Effector CD4-positive, alpha-beta T cell (primary cell): Measurements from ENCODE around the gene EFNA5.
"Not testable (repeated sequence)": the region's sequence is repeated elsewhere in the genome, so short reads cannot be mapped to it uniquely, and the experiment has no call there.

Experiments used
- DNase-seq: peaks from one replicate; pipeline ENCODE4 v3.0.0-alpha.2; 2020

EFNA5 gene

GRCh38 chr5:107451028-107451427 lies 219.7 kb downstream of the EFNA5 start:
- no peak for DNase-seq

- no peak for DNase-seq
Measured at GRCh38 chr5:107450531-107450930, 220.2 kb downstream of the EFNA5 start.

- DNase-seq, result no peak
Measured at GRCh38 chr5:107449369-107449768, 221.4 kb downstream of the EFNA5 start.

GRCh38 chr5:107447587-107447986 lies 223.2 kb downstream of the EFNA5 start:
- no peak for DNase-seq

GRCh38 chr5:107446972-107447371 lies 223.8 kb downstream of the EFNA5 start:
- no peak for DNase-seq

- DNase-seq, result no peak
Measured at GRCh38 chr5:107444300-107444699, 226.4 kb downstream of the EFNA5 start.

GRCh38 chr5:107443897-107444296 lies 226.8 kb downstream of the EFNA5 start:
- no peak for DNase-seq

DNA sequence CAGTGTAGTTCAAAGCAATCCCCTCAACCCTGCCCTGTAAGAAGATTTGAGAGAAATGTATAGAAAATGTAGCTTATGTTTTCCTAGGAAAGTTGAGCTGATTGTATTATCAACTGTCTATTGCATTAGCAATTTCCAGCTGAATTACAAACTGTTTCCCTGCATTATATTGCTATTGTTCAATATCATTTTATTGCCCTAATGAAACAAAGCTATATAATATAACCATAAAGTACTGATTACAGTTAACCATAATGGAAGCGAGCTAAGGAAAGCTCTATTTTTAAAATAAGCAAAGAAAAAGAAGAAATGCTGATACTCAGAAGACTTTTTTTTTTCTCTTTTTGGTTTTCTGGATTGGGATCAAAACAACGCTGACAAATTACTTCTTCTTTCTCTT lies 228.3 kb downstream of the EFNA5 start:
- no peak for DNase-seq

- DNase-seq, result no peak
Measured at GRCh38 chr5:107439832-107440231, 230.9 kb downstream of the EFNA5 start.

- no peak for DNase-seq
Measured at GRCh38 chr5:107437986-107438510, 232.7 kb downstream of the EFNA5 start.

- DNase-seq, result no peak
Measured at GRCh38 chr5:107437154-107437553, 233.6 kb downstream of the EFNA5 start.

DNA sequence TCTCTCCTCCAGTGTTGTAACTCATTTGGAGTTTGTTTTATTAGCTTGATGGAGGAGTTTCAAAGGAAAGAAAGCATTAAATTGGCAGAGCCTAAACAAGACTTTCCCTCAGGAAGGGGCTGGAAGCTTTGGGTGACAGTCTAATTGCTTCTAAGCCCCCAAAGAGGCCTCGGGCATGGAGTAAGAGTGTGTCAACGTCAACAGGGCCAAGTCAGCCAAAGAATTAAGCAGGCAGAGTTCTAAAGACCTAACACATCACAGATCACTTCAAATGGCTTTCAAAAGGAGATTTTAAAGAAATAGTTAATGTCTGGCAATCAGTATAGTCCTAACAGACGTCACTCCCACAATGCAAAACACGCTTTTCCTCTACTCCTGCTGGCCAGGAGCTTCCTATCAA lies 234.5 kb downstream of the EFNA5 start:
- no peak for DNase-seq

DNA sequence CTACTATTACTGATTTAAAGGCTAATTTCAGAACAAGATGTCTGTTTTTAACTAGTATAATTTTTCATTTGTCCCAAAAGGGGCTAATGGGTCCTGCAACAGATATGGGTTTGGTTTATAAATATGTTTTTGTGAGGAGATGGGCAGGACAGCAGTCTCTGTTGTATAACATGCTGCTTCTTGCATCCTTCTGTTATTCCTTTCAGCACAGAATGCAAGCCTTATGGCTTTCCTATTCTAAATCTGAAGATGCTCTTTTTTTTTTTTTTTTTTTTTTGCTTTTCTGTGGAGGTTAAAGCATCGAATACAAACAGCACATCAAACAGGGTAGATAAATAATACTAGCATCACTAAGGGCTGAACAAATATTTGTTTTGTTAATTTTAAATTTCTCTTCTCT lies 235.7 kb downstream of the EFNA5 start:
- no peak for DNase-seq

DNA sequence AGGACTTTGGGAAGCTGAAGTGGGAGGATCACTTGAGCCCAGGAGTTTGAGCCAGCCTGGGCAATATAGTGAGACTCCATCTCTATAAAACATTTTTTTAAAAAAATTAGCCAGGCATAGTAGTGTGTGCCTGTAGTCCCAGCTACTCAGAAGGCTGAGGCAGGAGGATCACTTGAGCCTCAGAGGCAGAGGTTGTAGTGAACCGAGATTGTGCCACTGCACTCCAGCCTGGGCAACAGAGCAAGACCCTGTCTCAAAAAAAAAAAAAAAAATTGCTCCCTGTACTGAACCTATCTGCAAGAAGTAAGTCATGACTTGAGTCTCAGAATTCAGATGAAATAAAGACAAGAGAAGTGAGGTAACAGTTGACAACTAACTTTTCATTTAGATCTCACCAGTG lies 237.1 kb downstream of the EFNA5 start:
- not testable (repeated sequence) for DNase-seq

DNA sequence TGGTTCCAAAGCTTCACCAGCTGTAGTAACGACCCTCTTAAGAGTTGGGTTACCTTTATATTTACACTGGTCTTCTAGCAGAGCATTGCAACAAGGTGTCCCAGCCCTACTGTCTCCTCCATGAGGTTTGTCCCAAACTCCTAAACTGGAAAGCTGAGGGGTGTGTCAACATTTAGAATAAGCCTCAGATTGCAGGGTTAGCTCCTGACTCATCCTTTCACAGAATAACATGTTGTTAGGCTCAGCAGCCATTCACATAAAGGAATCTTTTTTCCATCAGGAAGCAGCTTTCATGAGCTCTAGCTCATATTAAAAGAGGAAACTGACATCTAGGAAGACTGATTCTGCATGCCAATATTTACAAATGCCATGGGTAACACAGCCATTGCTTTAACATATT lies 238.7 kb downstream of the EFNA5 start:
- no peak for DNase-seq

DNA sequence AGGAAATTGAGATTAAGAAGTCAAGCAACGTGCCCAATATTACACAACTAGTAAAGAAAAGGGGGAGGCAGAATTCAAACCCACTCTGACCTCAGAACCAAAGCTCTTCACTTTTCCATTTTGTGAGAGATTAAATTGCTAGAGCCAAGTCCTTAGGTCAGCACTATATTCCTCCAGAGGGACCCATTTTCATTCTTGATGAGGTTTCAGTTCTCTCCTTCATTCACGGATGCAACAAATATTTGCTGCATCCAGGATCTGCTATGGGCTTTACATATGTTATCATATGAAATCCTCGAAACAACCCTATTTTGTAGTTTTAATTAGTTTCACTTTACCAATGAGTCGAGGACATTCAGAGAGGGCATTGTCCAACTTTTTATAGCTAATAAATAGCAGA lies 239.2 kb downstream of the EFNA5 start:
- no peak for DNase-seq

DNA sequence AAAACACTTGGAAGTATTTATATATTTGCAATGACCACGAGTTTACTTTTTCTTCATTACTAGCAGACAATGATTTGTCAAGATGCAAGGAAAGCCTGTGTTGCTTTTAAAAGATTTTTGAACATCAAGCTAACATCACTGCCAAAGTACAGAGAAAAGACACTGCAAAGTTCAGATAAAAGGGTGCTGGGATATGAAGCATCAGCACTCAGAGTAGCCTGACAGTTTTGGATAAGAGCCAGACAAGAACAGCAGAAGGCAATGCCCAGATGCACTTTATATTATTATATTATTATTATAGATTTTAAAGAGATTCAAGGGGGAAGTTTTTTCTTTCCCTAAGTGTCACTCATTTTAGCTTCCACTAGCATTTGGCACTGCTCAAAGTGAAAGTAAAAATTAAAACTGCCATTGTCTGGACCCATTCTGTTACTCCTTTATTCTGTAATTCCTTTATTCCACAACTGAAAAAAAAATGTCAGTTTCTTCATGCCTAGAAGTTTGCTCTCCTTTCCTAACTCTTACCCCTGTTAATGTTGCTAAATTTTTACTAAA lies 240.6 kb downstream of the EFNA5 start:
- DNase-seq, result no peak

DNA sequence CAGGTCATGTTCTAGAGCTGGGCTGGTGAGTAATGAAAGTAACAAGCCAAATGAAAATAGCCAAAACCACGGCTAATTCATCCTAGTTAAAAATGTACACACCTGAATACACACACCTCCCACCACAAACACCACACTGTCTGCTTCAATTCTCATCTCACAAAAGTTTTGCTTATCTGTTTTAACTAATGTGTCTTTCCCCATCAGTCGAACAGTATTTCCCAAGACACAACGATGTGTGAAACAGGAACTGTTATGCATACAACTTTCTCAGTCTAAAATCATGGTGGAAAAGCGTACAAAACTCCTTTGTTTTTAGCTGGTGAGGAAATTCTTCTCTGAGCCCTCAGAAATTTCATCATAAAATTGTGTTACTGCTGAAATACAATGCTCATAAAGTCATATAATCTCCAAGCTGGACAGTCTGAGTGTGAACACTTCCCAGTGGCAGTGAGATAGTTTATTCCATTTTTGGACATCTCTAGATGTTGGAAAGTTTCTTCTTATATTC lies 242.4 kb downstream of the EFNA5 start:
- DNase-seq, result no peak

- DNase-seq, result no peak
Measured at GRCh38 chr5:107426872-107427271, 243.9 kb downstream of the EFNA5 start.

DNA sequence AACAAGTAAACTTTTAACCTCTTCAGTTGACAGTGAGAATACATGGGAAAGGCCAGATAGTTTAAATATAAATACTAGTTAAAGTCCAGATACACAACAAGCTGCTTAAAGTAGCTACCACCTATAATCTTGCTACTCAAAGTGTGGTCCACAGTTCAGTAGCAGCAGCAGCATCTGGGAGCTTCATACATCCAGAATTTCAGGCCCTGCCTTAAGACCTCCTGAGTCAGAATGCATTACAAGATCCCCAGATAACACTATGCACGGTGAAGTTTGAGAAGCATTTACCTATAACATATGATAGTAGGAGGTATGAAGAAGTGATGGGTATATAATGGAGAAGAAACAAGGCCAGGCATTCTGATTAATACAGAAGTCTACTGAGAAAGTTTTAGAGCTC lies 244.5 kb downstream of the EFNA5 start:
- DNase-seq, result no peak

DNA sequence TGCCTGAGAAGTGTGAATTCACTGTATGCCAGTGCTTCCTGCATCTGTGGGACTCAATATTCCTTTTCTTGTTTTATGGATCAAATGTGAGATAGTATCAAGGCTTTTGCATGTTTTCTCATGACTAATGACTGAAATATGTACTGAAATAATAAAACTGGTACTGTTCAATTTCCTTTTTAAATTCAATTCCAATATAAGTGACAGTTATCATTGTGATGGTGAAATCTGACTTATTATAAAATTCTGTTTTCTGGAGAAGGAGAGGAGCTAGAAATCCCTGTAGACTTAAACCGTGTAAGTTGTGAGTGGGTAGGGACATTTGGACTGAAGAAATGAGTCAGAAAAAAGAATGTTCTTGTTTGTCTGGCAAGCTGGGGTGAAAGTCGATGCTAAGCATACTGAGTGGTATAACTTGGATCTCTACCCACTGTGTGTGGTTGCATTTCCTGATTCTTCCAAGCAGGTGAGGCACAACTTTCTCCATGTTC lies 245.2 kb downstream of the EFNA5 start:
- DNase-seq, result no peak

GRCh38 chr5:107424491-107424890 lies 246.2 kb downstream of the EFNA5 start:
- no peak for DNase-seq

GRCh38 chr5:107422494-107422893 lies 248.2 kb downstream of the EFNA5 start:
- DNase-seq, result no peak

DNA sequence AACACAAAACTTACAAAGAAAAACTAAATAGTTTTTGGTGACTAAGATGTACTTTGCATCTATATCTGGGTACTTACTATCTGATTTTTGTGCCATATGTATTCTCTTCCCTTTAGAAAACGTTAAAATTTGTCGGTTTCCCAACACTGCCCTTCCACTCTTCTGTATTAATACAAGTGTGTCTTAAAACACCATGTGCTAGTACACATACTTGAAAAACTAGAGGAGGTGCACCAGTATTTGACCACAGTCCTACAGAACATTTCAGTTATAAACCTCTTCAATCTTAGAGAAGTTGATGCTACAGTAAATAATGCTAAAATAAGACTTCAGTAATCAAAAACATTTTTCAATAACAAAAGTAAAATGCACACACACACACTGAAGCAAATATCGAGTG lies 251.2 kb downstream of the EFNA5 start:
- DNase-seq, result no peak

DNA sequence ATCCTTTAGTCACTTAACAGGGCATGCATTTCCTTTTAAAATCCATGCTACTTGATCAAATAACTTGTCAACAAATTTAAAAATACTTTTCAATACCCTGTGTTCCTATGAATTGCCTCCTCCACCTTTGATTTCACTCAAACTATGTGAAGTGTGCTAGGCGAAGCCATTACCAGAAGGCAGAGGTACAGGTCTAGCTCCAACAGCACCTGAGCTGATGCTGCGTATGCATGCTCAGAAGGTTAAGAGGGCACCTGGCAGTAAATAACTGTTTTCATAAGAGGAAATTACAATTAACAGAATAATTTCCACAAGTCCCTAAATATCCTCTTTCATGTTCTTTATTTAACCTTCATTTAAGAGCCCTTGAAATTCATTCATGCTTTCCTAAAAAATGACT lies 251.8 kb downstream of the EFNA5 start:
- no peak for DNase-seq
